SIG-M5 (cell line): ENCODE measurements around the gene RSAD1.

Experiments
- DNase-seq: peaks from one replicate; lab custom pipeline; 2025; lab: John Stamatoyannopoulos, UW

Gene RSAD1

DNA sequence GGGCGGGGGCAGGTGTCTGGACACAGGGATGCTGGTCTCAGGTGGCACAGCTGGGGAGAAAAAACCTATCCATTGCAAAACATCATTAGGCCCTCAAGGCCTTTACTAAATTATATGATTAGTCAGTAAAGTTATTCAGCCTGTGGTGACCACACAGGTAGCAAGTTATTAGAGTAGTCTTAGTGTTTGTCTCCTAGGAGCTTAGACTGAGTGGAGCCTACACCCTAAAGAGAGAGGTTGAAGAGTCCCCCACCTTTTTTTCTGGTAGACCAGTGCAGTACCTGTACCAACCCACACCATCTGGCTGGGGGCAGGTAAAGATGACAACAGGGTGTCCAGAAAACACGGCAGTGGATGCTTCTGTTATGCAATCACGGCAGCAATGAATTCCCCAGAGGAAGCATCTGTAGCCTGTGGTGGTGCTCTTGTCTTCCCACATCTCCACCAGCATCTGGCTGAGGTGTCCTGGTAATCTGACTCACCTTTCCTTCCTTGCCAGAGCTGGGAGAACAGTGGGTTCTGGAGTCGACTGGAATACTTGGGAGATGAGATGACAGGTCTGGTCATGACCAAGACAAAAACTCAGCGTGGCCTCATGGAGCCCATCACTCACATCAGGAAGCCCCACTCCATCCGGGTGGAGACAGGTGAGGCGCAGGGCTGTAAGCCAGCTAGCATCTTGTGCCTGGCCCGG, 40.6 kb downstream of the RSAD1 start:
- no peak for DNase-seq

DNA sequence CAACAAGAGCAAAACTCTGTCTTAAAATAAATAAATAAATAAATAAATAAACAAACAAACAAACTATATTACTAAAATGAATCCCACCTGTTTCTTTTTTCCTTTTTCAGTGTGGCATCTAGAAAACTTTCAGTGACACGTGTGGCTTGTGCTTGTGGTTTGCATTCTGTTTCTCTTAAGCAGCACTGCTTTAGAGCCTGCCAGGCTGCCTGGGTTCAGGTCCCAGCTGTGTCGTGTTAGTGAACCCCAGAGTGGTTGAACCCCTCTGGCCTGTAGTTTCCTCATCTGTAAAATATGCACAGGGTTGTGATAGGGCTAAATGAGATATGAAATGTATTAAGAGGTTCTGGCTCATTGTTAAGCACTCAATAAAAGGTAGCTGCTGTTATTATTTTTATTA, 41.8 kb downstream of the RSAD1 start:
- no peak for DNase-seq

DNA sequence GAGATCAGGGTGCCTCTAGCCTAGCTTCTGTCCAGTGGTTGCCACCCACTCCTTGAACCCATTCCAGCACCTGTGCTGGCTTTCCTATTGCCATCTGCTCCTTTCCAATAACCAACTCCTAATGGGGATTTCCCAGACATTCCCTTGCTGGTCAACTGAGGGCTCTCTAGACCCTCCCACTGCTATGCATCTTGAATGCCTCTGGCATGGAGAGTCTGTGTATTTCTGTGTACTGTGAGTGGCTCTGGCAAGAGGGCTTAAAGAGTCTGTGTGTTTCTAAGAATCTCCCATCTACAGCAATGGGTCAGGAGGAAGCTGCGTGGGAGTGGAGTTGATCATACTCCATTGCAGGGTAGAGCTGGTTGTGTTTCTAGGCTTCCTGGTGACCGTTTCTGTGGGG, 42.9 kb downstream of the RSAD1 start:
- no peak for DNase-seq

DNA sequence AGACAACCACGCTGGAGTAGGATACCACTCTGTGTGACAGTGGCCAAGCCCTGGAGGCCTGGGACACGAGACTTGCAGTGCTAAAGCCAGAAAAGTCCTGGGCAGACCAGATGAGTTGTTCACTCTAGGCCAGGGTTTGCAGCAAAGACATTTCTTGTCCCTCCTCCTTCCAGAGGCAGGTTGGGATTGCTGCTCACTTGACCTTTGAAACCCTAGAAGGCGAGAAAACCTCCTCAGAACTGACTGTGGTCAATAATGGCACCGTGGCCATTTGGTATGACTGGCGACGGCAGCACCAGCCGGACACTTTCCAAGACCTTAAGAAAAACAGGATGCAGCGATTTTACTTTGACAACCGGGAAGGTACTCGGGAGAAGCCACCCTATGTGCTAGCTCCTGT, 44.1 kb downstream of the RSAD1 start:
- DNase-seq = no peak

DNA sequence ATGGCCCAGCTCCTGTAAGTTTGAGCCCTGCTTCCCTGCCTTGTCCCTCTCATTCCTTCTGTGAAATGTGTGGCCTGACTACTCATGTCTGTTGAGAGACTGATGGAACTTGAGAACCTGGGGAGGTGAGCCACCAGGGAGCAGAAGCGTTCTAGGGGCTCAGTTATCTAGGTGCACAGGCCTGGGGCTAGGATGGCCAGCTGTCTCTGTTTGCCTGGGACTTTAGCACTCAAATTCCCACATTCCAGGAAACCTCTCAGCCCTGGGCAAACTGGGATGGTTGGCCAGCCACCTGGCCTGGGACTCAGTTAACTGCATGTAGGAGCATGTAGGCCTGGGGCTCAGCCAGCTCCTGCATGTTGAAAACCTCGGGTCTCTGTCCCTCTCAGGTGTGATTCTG, 44.5 kb downstream of the RSAD1 start:
- no peak for DNase-seq

DNA sequence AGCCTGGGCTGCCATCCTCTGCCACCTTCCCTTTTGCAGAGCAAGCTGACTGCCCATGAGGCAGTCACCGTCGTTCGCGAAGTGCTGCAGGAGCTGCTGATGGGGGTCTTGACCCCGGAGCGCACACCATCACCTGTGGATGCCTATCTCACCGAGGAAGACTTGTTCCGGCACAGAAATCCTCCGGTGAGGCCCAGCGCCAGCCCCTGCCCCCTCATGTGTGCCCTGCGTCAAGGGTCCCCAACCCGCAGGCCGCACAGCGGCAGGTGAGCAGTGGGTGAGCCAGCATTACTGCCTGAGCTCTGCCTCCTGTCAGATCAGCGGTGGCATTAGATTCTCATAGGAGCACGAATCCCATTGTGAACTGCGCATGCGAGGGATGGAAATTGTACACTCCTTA, 46.2 kb downstream of the RSAD1 start:
- no peak for DNase-seq

DNA sequence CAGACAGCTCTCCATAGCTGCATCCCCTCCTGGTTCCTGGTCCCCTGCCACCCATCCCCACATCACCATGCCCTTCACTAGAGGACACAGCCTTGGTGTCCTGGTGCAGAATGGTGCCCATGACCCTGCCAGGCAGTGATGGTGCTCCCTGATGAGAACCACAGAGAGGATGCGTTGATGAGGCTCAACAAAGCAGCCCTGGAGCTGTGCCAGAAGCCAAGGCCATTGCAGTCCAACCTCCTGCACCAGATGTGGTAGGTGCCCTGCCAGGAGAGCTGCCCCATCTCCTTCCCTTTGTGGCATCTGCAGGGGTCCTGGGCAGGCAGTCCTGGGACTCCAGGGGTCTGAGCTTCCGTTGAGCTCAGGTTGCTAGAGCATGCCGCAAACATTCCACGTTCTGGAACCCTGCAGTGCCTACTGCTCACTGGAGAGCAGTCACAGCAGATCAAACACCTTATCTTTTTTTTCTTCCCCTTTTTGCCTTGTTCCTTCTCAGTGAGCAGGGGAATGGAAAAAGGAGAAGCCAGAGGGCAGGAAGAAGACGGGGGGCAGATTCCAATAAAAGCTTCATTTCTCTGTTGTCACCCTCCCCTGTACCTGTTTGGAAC, 48.6 kb downstream of the RSAD1 start:
- DNase-seq = no peak

DNA sequence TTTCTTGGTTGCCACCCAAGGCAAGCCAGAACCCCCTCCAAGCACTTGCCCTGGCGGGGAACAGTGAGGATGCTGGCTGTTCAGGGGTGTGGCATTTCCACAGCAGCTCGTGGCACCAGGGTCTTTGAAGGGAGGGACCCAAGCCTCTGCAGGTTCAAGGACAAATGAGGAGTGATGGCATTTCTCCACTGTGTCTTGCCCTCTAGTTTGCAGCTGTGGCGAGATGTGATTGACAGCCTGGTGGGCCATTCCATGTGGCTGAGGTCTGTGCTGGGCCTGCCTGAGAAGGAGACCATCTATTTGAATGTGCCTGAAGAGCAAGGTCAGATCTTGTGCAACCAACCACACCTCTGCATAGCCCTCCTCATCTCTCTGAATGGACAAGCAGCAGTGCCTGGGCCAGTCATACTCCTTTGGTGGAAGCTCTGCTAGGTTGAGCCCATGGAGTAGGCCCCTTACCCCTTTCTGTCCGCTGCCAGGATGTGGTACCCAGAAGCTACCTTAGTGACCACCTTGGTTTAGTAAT, 49.4 kb downstream of the RSAD1 start:
- DNase-seq = no peak

DNA sequence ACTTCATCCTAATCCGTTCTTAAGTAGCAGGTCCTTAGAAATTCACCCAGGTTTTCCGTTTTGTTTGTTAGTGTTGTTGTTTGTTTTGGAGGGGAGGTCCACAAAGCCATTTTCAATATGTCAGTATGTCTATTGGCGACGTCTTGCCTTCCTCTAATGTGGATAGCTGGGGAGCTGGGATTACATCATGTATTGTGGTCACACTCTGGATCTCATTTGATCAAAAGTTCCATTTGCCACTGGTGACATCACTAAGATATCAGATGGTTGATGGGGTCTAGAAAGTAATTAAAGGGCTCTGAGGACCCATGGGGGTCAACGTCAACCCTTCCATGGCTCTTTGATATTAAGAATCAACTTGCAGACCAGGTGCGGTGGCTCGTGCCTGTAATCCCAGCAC, 51.2 kb downstream of the RSAD1 start:
- DNase-seq = no peak

DNA sequence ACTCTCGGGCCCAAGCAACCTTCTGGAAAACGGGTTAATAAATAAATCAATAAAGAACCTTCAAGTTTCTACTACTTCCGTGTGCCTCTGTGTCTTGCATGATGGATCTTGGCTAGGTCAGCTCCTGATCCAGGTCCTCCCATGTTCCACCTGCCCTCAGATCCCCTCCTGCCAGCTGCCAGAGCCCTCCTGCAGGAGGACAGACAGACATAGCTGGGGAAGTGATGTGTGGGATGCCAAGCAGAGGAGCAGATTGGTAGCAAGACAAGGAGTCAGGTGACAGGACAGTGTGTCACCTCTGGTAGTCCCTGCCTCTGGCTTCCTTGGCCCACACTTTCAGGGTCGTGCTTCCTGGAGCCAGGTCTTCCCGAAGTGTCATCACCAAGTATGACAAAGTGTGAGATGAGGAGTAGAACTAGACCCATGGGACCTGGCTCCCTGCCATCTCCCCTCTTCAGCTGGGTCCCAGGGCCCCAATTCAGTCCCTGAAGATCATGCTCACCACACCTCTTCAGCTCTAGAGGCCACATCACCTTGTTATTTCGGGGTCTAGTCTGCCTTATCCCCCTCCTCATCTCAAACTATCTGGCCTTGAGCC, 52.9 kb downstream of the RSAD1 start:
- DNase-seq = no peak

DNA sequence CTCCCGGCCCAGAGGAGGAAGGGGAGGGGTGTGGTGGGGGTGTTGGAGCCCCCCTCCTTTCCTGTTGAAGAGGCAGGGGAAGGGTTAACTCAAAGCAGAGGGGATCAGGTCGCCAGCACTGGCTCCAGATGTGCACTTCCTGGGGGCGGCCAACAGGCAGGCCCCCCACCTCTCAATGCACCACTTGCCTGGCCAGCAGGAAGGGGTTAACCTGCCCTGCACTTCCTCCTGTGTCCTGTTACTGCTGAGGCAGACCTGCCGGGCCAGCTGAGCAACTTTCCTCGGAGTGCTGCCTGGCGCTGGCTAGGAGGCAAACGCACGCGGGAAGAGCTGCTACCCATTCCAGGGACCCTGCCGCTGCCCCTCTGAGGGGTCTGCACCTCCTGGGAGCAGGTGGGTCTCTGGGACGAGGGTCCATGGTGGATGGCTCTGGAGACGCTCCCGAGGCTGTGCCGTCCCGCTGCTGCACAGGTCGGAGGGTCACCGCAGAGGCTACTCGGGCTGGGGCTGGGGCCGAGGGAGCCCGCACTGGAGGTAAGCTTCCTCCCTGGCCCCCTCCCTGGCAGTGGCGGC, 53.9 kb downstream of the RSAD1 start, which contains the start of gene EPN3:
Gene EPN3, plus strand, starts transcription at position 284 of the 573 bp plus-strand sequence. CDS start 3,822 bp downstream, outside the sequence.
- DNase-seq = no peak

DNA sequence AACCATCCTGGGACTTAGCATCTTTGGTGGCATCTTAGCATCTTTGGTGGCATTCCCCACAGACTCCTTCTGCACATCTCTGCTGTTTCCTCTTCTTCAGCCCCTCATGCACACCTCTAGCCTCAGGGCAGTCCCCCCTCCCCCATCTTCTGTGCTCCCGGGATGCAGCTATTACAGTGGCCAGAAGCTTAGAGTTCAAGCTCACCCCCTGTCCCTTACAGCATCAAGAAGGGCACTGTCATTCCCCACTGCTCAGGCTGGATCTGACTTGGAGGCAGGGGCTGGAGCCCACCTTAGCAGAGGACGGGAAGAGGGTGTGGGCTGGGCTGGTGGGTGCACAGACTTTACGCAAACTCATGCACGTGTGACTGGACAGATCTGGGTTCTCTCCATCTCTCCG, 54.5 kb downstream of the RSAD1 start:
- DNase-seq = no peak

DNA sequence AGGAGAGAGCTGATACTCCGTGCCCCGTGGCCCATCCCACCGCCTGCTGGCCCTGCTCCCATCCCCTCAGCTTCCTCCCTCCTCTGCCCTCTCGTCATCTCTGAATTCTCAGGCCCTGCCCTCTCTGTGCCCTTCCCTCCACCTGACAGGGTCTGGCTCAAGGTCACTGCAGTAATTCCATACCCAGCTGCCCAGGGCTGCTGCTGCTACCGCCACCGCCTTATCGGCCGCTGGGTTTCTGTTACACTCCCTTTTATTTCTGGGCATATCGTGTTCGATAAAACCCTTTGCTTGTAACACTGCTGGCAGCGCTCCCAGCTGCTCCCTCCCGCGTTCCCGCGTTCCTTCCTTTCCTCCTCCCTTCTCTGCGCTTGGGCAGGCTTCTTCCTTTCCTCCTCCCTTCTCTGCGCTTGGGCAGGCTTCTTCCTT, 55.1 kb downstream of the RSAD1 start:
- DNase-seq = no peak

DNA sequence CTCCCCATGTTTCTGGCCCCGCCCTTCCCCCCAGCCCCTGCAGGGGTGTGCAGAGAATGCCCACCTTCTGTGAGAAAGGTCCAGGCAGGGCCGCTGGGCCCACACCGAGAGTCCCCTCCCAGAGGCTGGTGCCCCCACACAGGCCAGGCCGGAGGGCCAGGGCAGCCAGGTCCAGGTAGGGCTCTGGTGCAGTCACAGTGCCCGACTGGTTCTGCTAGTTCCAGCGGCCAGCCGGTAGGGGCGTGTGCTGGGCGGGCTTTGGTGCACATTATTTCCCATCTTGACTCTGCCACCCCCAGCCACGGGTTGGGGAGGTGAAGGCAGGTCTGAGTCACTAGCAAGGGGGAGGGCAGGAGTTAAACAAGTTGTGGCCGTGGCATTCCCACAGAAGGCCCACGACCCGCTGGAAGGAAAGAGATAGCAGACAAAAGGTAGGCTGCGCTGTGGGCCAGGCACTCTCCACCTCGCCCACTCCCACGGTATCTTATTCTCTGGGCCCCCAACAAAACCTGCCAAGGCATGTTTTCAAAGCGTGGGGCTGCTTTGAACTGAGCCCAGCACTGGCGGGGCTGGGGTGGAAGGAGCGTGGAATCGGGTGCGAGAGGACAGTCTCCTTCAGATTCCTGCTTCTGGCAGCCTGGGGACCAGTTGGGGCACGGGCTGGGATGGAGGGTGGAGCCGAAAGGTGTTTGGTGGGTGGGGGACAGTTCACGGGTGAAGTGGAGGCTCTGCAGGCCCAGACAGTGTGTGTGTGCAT, 55.7 kb downstream of the RSAD1 start:
- DNase-seq = no peak

DNA sequence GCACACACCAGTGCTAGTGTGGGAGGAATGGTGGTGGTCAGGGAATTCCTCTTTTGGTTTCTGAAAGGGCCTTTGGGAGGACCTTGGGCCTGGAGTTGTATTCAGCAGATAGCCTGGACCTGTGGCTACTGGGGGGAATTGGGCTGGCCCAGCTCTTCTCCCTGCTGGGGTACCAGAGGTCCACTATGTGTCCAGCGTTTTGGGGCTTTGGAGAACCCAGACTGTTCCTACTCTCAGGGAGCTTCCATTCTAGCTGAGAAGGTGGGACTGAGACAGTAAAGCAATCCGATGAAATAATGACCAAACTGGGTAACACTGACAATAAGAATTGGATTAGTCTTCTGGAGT, 56.3 kb downstream of the RSAD1 start:
- DNase-seq = no peak

DNA sequence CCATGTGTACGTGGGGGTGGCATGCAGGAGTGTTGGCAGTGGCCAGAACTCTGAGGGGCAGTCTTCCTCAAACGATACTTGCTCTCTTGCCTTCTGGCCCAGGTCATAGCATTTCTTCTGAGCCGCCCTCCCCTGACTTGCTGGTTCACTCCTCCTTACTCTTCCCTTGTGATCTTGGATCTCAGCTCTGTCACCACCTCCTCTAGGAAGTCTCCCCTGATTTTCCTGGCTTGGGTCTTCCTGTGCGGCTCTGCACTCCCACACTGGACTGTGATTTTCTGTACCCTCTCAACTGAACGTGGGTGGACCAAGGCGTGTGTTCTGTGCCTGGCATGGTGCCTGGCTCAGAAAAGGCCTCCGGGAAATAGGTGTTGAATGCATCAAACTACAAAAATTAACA, 56.7 kb downstream of the RSAD1 start:
- no peak for DNase-seq
